Activated effector memory CD4-positive, alpha-beta T cell treated with Interleukin-2 at 50 U/mL for 16 hours (primary cell): ENCODE data around the gene MAP2K6.

ENCODE experiments used
- DNase-seq: peaks from one replicate; pipeline ENCODE4 v3.0.0-alpha.2; 2020

Gene MAP2K6

DNA sequence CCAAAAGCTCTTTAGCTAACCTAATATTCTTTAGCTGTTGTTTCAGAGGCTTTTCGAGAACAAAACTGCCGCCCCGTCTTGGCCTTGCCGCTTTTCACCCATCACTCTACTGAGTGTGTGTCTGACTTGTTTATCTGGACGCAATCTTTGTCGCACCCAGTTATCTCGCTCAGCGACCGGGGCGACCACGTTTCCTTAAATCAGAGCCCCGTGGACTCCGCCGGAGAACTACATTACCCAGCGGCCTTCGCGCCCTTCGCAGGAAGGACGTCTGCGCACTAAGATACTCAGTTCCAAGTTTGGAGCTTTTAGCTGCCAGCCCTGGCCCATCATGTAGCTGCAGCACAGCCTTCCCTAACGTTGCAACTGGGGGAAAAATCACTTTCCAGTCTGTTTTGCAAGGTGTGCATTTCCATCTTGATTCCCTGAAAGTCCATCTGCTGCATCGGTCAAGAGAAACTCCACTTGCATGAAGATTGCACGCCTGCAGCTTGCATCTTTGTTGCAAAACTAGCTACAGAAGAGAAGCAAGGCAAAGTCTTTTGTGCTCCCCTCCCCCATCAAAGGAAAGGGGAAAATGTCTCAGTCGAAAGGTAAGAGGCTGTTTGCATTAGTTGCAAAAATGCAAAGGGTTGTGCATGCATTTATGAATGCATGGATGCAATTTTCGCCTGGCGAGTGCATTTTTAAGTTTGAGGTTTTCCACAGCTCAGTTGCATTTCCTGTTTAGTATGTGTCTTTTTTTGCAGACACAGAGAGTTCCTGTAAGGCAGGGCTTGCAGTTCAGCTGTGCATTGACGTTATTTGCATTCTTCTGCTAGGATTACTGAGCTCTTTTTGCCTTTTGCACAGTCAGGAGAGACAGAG, at the start of gene MAP2K6:
TSS of gene MAP2K6 (plus strand) at position 290 of the 867 bp plus-strand sequence. CDS start at position 578, 288 bp downstream.
- peak; percentile 71 for DNase-seq

DNA sequence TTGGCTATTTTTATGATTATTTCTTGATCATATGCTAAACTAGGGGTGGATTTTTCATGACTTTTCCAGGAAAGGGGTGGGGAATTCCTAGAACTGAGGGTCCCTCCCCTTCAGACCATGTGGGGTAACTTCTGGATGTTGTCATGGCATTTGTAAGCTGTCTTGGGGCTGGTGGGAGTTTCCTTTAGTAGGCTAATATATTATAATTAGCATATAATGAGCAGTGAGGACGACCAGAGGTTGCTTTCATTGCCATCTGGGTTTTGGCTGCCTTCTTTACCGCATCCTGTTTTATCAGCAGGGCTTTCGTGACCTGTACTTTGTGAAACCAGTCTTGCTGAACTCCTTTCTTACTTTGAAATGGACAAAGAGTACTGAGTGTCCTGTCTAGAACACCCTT, 47.2 kb upstream of the MAP2K6 start:
- no peak for DNase-seq

GRCh38 chr17:69373069-69373468, 41.4 kb upstream of the MAP2K6 start:
- DNase-seq, result no peak

DNA sequence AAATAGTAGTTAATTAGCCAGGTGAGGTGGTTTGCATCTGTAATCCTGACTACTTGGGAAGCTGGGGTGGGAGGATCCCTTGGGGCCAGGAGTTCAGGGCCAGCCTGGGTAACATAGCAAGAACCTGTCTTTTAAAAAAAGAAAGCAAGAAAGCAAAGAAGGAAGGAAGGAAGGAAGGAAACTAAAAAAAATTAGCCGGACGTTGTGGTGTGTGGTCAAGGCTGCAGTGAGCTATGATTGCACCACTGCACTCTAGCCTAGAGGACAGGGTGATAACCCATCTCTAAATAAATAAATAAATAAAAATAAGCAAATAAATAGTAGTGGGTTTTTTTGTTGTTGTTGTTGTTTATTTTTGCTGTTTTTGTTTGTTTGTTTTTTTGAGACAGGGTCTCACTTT, 39.3 kb upstream of the MAP2K6 start:
- no peak for DNase-seq

- no peak for DNase-seq
Observed at GRCh38 chr17:69388822-69389442, 25.6 kb upstream of the MAP2K6 start.

GRCh38 chr17:69390795-69391501, 23.5 kb upstream of the MAP2K6 start:
- DNase-seq, result no peak

GRCh38 chr17:69401251-69401650, 13.2 kb upstream of the MAP2K6 start:
- no peak for DNase-seq

DNA sequence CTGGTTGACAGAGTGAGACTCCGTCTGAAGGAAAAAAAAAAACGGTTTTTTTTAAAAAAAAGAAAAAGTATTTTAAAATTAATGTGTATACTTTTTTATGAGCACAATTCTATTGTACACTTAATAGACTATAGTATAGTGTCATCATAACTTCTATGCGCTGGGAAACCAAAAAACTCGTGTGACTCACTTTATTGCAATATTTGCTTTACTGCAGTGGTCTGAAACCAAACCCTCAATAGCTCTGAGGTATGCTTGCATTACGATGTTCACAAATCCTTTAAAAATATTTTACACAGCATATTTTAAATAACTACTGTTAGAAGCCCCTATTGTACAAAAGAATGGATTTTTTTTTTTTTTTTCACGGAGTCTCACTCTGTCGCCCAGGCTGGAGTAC, 12.4 kb upstream of the MAP2K6 start:
- DNase-seq, result no peak

- no peak for DNase-seq
Observed at GRCh38 chr17:69404399-69404798, 10.1 kb upstream of the MAP2K6 start.

DNA sequence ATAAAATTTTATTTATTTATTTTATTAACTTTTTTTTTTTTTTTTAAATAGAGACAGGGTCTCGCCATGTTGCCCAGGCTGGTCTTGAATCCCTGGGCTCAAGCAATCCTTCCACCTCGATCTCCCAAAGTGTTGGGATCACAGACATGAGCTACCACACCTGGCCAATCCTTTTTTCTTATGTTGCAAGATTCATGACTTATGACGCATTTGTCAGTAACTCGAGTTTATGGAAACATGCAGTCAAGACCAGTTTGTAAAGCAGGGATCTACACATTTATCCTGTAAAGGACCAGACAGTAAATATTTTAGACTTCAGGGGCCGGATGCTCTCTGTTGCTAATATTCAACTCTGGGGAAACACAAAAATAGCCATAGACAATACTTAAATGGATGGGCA, 9.4 kb upstream of the MAP2K6 start:
- DNase-seq, result no peak

GRCh38 chr17:69406941-69407340, 7.6 kb upstream of the MAP2K6 start:
- no peak for DNase-seq

DNA sequence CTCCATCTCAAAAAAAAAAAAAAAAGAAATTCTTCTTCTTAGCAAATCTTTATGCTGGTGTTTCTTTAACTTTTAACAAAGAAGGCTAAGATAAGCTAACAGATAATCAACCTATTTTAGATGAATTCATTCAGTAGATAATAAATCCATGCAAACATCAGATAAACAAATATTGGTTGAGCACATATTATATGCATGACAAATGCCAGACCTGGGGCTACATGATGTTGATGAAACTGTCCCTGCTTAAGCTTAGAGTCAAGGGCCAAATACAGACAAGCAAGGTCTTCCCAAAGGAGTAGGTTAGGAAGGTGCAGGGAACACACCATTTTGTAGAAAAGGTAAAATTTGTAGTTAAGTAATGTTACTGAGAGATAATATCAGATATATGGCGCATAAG, 6.7 kb upstream of the MAP2K6 start:
- DNase-seq, result no peak

GRCh38 chr17:69410671-69411070, 3.8 kb upstream of the MAP2K6 start:
- no peak for DNase-seq

GRCh38 chr17:69411766-69412165, 2.7 kb upstream of the MAP2K6 start:
- no peak for DNase-seq

- DNase-seq, result no peak
Observed at GRCh38 chr17:69412251-69412671, 2.2 kb upstream of the MAP2K6 start.

DNA sequence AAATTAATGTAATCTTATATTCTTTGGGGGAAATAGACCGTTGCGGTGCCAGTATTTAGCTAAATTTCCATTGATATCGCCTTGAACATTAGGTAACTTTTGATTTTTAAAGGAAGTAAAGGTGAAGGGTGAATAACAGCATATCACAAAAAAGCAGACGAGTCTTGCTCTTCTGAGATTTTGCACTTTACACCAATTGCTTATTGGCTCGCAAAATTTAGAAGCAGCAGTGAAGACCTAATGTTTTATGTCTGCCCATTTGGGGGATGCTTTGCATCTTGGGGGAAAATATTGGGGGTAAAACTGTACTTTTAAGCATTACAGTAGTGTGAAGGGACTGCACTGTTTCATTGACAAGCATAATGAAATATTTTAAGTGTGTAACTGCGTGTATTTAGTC, 934 bp downstream of the MAP2K6 start:
- DNase-seq, result no peak

- no peak for DNase-seq
Observed at GRCh38 chr17:69417545-69418483, 3.3 kb downstream of the MAP2K6 start.

DNA sequence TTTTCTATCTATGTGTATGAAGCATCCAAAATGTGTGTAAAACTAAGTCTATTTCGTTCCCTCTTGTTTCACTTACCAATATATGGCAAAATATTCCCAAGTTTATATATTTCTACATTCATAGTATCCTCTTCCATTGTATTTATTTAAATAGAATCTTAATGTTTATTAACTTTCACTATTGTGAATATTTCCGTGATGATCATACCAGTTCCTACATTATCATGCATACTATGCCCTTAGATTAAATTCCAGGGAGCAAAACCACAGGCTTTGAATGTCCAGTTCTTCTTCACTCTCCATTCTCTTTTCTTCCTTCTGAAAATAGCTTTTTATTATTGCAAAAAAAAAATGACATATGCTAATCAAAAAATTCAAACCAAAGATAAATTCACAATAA, 4.0 kb downstream of the MAP2K6 start:
- DNase-seq, result no peak

- DNase-seq, result no peak
Observed at GRCh38 chr17:69423450-69423849, 9.0 kb downstream of the MAP2K6 start.

GRCh38 chr17:69424287-69425041, 10.0 kb downstream of the MAP2K6 start:
- no peak for DNase-seq

GRCh38 chr17:69425978-69426377, 11.5 kb downstream of the MAP2K6 start:
- DNase-seq, result no peak
